OCI-LY7 (cell line): ENCODE data around the gene TAOK1. TPM values are rescaled to one million over a fixed set of nuclear protein-coding genes. Genes with fewer than 3 reads are reported as not detected.

Experiments used
- BruUV-seq: library from RNA; stranded (reverse); fragments of 400-500 nt; replicated peaks from 2 replicates; lab custom pipeline; 2021; lab: Mats Ljungman, UMichigan
- CTCF ChIA-PET: fragments of 300-600 bp; sonication (Branson Sonifier 250); formaldehyde crosslinking; loops from one replicate; lab custom pipeline; 2022; ENCODE audit warnings: antibody characterized with exemption; ENCODE audit not compliant: unreplicated experiment; lab: Charles Lee
- POLR2A ChIA-PET: fragments of 300-600 bp; sonication (Branson Sonifier 250); formaldehyde crosslinking; loops from one replicate; lab custom pipeline; 2022; ENCODE audit warnings: antibody characterized with exemption; lab: Charles Lee
- DNase-seq: peaks from one replicate; pipeline ENCODE4 v3.0.0-alpha.2; 2015; ENCODE audit warnings: low spot score
- H2AFZ ChIP-seq: fragments of 200-600 bp; sonication (generic), shearing (Covaris generic); 2 replicates; pipeline ENCODE4 v1.6.1; 2014; ENCODE audit warnings: mild to moderate bottlenecking, antibody characterized with exemption, low read length, moderate library complexity
- H3K27ac ChIP-seq: fragments of 200-600 bp; sonication (generic); 2 replicates; pipeline ENCODE4 v1.5.1; 2014; ENCODE audit warnings: mixed run types, low read depth, mild to moderate bottlenecking, moderate library complexity, low read length, inconsistent platforms; ENCODE audit not compliant: poor library complexity, severe bottlenecking
- H3K36me3 ChIP-seq: fragments of 200-600 bp; sonication (generic); 2 replicates; pipeline ENCODE4 v1.6.1; 2014; ENCODE audit warnings: mild to moderate bottlenecking, antibody characterized with exemption, low read length, moderate library complexity, mixed read lengths; ENCODE audit not compliant: insufficient read depth
- H3K4me1 ChIP-seq: fragments of 200-600 bp; sonication (generic); 2 replicates; pipeline ENCODE4 v1.5.1; 2014; ENCODE audit warnings: mild to moderate bottlenecking, low read length; ENCODE audit not compliant: insufficient read depth, poor library complexity, severe bottlenecking
- H3K4me2 ChIP-seq: fragments of 200-600 bp; sonication (generic); 2 replicates; pipeline ENCODE4 v1.6.1; 2014; ENCODE audit warnings: mild to moderate bottlenecking, low read length
- H3K4me3 ChIP-seq: fragments of 200-600 bp; sonication (generic); 2 replicates; pipeline ENCODE4 v1.5.1; 2014; ENCODE audit warnings: mild to moderate bottlenecking, low read depth, low read length; ENCODE audit not compliant: poor library complexity, severe bottlenecking
- H3K79me2 ChIP-seq: fragments of 200-600 bp; sonication (generic); 2 replicates; pipeline ENCODE4 v1.6.1; 2016; ENCODE audit warnings: low read depth, mild to moderate bottlenecking, low read length, moderate library complexity, mixed read lengths; ENCODE audit not compliant: insufficient read depth
- H3K9me2 ChIP-seq: fragments of 200-600 bp; sonication (generic); 2 replicates; pipeline ENCODE4 v1.6.1; 2016; ENCODE audit warnings: mild to moderate bottlenecking, low read length, mixed read lengths; ENCODE audit not compliant: insufficient read depth
- H3K9me3 ChIP-seq: fragments of 200-600 bp; sonication (generic); 2 replicates; pipeline ENCODE4 v1.6.1; 2014; ENCODE audit warnings: mild to moderate bottlenecking, mixed run types, low read length, mixed read lengths
- H4K20me1 ChIP-seq: fragments of 200-600 bp; sonication (generic); 2 replicates; pipeline ENCODE4 v1.6.1; 2014; ENCODE audit warnings: mild to moderate bottlenecking, antibody characterized with exemption, low read length, moderate library complexity, mixed read lengths; ENCODE audit not compliant: insufficient read depth
- CTCF ChIP-seq: fragments of 200-600 bp; sonication (generic); conservative IDR thresholded peaks from 2 replicates; pipeline ENCODE4 v1.5.1; 2014; ENCODE audit warnings: mild to moderate bottlenecking, antibody characterized with exemption, low read length, moderate library complexity, mixed read lengths
- EZH2phosphoT487 ChIP-seq: fragments of 200-600 bp; sonication (generic); IDR thresholded peaks from 2 replicates; pipeline ENCODE4 v1.6.1; 2018; ENCODE audit warnings: low read depth, borderline replicate concordance, mild to moderate bottlenecking, mixed run types, antibody characterized with exemption, low read length, moderate library complexity, mixed read lengths
- intact Hi-C: fragments of 100-400 bp; cut with micrococcal nuclease; formaldehyde crosslinking; loops from one replicate; pipeline ENCODE4 v1.10.0; 2022; ENCODE audit not compliant: unreplicated experiment
- total RNA-seq, 2 experiments: library from RNA; depleted of rRNA in 1 of 2; stranded (reverse); fragments of >200 nt in 1 of 2; shearing (Covaris generic) in 1 of 2; gene quantifications; 2 replicates each; pipeline ENCODE4 v1.2.3, GENCODE V29; 2014 to 2022

TAOK1 gene
- total RNA-seq, 2 experiments from 2014 or later = 30.4 to 46.8 TPM

DNA sequence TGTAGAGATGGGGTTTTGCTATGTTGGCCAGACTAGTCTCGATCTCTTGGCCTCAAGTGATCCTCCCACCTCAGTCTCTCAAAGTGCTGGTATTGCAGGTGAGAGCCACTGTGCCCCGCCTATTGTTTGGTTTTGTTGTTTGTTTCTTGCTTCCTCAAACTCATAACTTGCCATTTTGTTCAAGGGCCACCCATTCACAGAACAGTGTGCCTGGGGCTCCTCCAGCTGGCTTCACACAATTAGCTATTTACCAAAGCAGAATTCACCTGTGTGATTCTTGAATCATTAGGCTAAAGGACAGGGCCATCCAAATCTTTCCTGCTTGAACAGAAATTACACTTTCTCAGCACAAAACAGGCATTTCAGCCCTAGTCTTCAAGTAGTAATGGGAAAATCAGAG, 169.5 kb downstream of the TAOK1 start:
- DNase-seq = peak; percentile 33
- H3K4me3 ChIP-seq = peak overlapping the region; percentile 3
- no TSS peak for BruUV-seq
- peak overlapping the region; percentile 54 for H3K4me2 ChIP-seq
- ChIA-PET POLR2A (interaction anchor here (2.8 kb wide), 1 partner anchor 32 kb away, joined by 8 read pairs; no protein-coding TSS in a partner anchor), CTCF (interaction anchor here (1.0 kb wide), 1 partner anchor 189 kb away, joined by 3 read pairs; no protein-coding TSS in a partner anchor)
- no peaks in the 10 kb centered on the region for H3K36me3 ChIP-seq
- intact Hi-C loops = loop anchor here (10.0 kb wide), 2 partner anchors 185 to 415 kb away; no protein-coding TSS in a partner anchor
- no peaks in the 10 kb centered on the region for H3K9me3 ChIP-seq
- TF ChIP-seq CTCF (no peak), EZH2phosphoT487 (no peak)
- H3K9me2 ChIP-seq = no peaks in the 10 kb centered on the region
- peaks cover 55% of the 10 kb centered on the region for H3K4me1 ChIP-seq
- no peaks in the 10 kb centered on the region for H3K79me2 ChIP-seq
- peak overlapping the region; percentile 46 for H3K27ac ChIP-seq
- H2AFZ ChIP-seq = no peak overlapping the region
- no peaks in the 10 kb centered on the region for H4K20me1 ChIP-seq

GRCh38 chr17:29560316-29560715, 170.2 kb downstream of the TAOK1 start:
- DNase-seq = peak; percentile 78
- no peaks in the 10 kb centered on the region for H3K79me2 ChIP-seq
- intact Hi-C loops = loop anchor here (10.0 kb wide), 2 partner anchors 186 to 416 kb away; no protein-coding TSS in a partner anchor

More at GRCh38 chr17:29560316-29560715, 170.2 kb downstream of the TAOK1 start:
- Histone ChIP-seq H3K4me3 (peak overlapping the region; percentile 3), H3K4me2 (peak overlapping the region; percentile 54), H3K9me3 (no peaks in the 10 kb centered on the region), H3K4me1 (peaks cover 55% of the 10 kb centered on the region), H3K36me3 (no peaks in the 10 kb centered on the region), H3K27ac (peak overlapping the region; percentile 46), H2AFZ (peak overlapping the region; percentile 5; the same call in 1 of the 2 replicates), H3K9me2 (no peaks in the 10 kb centered on the region), H4K20me1 (no peaks in the 10 kb centered on the region)
- POLR2A ChIA-PET = interaction anchor here (2.8 kb wide), 1 partner anchor 32 kb away, joined by 8 read pairs; no protein-coding TSS in a partner anchor
- CTCF ChIA-PET = interaction anchor here (1.0 kb wide), 1 partner anchor 190 kb away, joined by 3 read pairs; no protein-coding TSS in a partner anchor
- BruUV-seq = no TSS peak
- TF ChIP-seq CTCF = no peak
